ENCODE data around the gene MISP.

DNA sequence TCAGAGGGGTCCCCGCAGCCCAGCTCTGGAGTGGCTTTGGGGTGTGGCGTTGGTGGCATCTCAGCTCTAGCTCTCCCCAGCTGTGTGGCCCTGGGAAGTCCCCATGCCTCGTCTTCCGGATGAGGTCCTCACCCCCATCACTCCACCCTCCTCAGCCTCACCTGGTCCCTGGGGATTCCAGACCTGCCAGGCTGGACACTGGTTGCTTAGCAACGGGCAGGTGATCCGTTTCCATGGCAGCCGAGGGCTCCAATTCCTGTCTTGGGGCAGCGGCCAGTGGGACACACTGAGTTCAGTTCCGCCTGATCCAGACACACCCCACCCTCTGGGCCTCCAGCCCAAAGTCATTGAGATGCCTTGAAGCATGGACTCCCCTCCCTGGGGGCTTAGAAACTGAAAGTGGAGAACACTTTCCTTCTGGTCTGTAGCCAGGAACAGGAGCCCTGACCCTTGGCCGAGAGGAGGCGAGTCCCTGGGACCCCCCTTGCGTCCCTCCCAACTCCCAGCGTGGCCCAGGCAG lies 7.7 kb upstream of the MISP start:
- TF ChIP-seq NFIC (IDR thresholded peaks at IDR 0.05; ENCODE audit: low read depth, low read length) (no peak), TAF1 (IDR thresholded peaks at IDR 0.05; ENCODE audit: borderline replicate concordance, low read depth, low read length) (no peak), SPI1 (IDR thresholded peaks at IDR 0.05; ENCODE audit: borderline replicate concordance, insufficient read depth, low read depth, low read length) (no peak), MYB (IDR thresholded peaks at IDR 0.05; ENCODE audit: borderline replicate concordance, low read depth, low read length) (no peak)
- TF ChIP-seq, protein P1, sequence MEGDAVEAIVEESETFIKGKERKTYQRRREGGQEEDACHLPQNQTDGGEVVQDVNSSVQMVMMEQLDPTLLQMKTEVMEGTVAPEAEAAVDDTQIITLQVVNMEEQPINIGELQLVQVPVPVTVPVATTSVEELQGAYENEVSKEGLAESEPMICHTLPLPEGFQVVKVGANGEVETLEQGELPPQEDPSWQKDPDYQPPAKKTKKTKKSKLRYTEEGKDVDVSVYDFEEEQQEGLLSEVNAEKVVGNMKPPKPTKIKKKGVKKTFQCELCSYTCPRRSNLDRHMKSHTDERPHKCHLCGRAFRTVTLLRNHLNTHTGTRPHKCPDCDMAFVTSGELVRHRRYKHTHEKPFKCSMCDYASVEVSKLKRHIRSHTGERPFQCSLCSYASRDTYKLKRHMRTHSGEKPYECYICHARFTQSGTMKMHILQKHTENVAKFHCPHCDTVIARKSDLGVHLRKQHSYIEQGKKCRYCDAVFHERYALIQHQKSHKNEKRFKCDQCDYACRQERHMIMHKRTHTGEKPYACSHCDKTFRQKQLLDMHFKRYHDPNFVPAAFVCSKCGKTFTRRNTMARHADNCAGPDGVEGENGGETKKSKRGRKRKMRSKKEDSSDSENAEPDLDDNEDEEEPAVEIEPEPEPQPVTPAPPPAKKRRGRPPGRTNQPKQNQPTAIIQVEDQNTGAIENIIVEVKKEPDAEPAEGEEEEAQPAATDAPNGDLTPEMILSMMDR (IDR thresholded peaks at IDR 0.05 in 2 of 3, conservative IDR thresholded peaks at IDR 0.05 in 1 of 3; ENCODE audit: control insufficient read depth in 2 of 3, extremely low read depth in 1 of 3, insufficient read depth in 1 of 3, low read depth in 3 of 3, low read length in 3 of 3): no peak

Measured in GM12878 (cell line).